Measurements from ENCODE around the gene FGD3.
"Not testable (repeated sequence)": the region's sequence is repeated elsewhere in the genome, so short reads cannot be mapped to it uniquely, and the experiment has no call there.

FGD3 gene

GRCh38 chr9:93011114-93011513 lies 63.8 kb downstream of the FGD3 start:
- no peak for DNase-seq

GRCh38 chr9:93012963-93013855 lies 65.9 kb downstream of the FGD3 start:
- no peak for DNase-seq

GRCh38 chr9:93013856-93014582 lies 66.7 kb downstream of the FGD3 start:
- no peak for DNase-seq

GRCh38 chr9:93015190-93015589 lies 67.9 kb downstream of the FGD3 start:
- DNase-seq: not testable (repeated sequence)

- DNase-seq: no peak
Observed at GRCh38 chr9:93017621-93018020, 70.3 kb downstream of the FGD3 start.

- DNase-seq: no peak
Observed at GRCh38 chr9:93020151-93020550, 72.8 kb downstream of the FGD3 start.

- DNase-seq: no peak
Observed at GRCh38 chr9:93020771-93021670, 73.7 kb downstream of the FGD3 start.

- DNase-seq: no peak
Observed at GRCh38 chr9:93022066-93022465, 74.7 kb downstream of the FGD3 start.

- no peak for DNase-seq
Observed at GRCh38 chr9:93022721-93023520, 75.6 kb downstream of the FGD3 start.

- DNase-seq: no peak
Observed at GRCh38 chr9:93023521-93023815, 76.1 kb downstream of the FGD3 start.

GRCh38 chr9:93024646-93024910 lies 77.3 kb downstream of the FGD3 start:
- no peak for DNase-seq

- DNase-seq: no peak
Observed at GRCh38 chr9:93024986-93025630, 77.8 kb downstream of the FGD3 start.

GRCh38 chr9:93025736-93026135 lies 78.4 kb downstream of the FGD3 start:
- no peak for DNase-seq

- no peak for DNase-seq
Observed at GRCh38 chr9:93026640-93027039, 79.3 kb downstream of the FGD3 start.

- no peak for DNase-seq
Observed at GRCh38 chr9:93027750-93028149, 80.4 kb downstream of the FGD3 start.

GRCh38 chr9:93028448-93029006 lies 81.2 kb downstream of the FGD3 start:
- no peak for DNase-seq

- no peak for DNase-seq
Observed at GRCh38 chr9:93030642-93031628, 83.6 kb downstream of the FGD3 start.

- DNase-seq: no peak
Observed at GRCh38 chr9:93031629-93032430, 84.5 kb downstream of the FGD3 start.

GRCh38 chr9:93032545-93032944 lies 85.2 kb downstream of the FGD3 start:
- no peak for DNase-seq

- no peak for DNase-seq
Observed at GRCh38 chr9:93033531-93033930, 86.2 kb downstream of the FGD3 start.
